GM19025 (cell line): ENCODE data around the gene CWC27.

Source experiments
- ATAC-seq: cut with Tn5 transposase; IDR thresholded peaks from one replicate; pipeline ENCODE4 v1.9.1; 2021; ENCODE audit warnings: mild to moderate bottlenecking, low read depth, moderate library complexity; ENCODE audit not compliant: unreplicated experiment

Gene CWC27

GRCh38 chr5:65059681-65060598, 291.2 kb downstream of the CWC27 start:
- no peak for ATAC-seq

- ATAC-seq, result peak; percentile 46
These were observed 292.7 kb downstream of the CWC27 start for GRCh38 chr5:65061250-65061973.

GRCh38 chr5:65061974-65062353, 293.2 kb downstream of the CWC27 start:
- ATAC-seq, result no peak

DNA sequence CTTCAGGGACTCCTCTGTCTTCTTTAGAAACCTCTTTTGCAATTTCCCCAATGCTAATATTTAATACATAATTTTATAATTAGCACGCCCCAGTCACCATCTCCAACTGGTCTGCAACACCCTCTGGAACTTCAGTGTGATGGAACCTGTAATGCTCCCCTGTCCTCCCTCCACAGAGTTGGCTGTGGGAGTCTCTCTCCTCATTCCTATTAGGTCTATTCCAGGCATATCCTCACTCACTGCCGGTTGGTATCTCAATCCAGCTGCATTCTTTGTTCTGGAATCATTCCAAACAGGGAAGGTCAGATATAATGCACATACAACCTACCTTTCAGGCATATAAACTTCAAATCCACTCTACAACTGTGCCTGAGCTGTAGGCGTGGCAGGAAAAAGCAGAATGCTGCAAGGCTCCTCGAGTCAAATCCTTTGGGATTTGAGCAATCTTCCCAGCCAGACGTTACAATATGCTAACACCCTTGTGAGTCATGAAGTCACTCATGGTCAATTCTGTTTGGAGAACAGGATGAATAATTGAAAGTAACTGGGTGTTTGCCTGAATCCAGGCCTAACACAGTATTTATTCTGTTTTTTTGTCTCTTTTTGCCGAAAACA, 293.8 kb downstream of the CWC27 start:
- ATAC-seq, result no peak

- no peak for ATAC-seq
These were observed 296.3 kb downstream of the CWC27 start for GRCh38 chr5:65065001-65065511.

GRCh38 chr5:65066387-65067146, 297.8 kb downstream of the CWC27 start:
- ATAC-seq, result peak; percentile 66

- ATAC-seq, result no peak
These were observed 298.4 kb downstream of the CWC27 start for GRCh38 chr5:65067147-65067506.
